Panc1 (cell line): Measurements from ENCODE around the gene TLDC2. TPM values are rescaled to one million over a fixed set of nuclear protein-coding genes. Genes with fewer than 3 reads are reported as not detected.
A peak's percentile ranks its signal among the peaks of the same experiment; 100 is the strongest.

Experiments used
- ATAC-seq: fragments of 200-7000 bp; cut with Tn5 transposase; 2 replicates; pipeline ENCODE4 v1.9.1; 2020; ENCODE audit warnings: mild to moderate bottlenecking, moderate library complexity
- BruUV-seq: library from RNA; stranded (reverse); fragments of 400-500 nt; replicated peaks from 2 replicates; lab custom pipeline; 2021; lab: Mats Ljungman, UMichigan
- CTCF ChIA-PET: fragments of 300-600 bp; sonication (Branson Sonifier 250); formaldehyde crosslinking; loops from one replicate; lab custom pipeline; 2022; ENCODE audit warnings: antibody characterized with exemption; lab: Charles Lee
- POLR2A ChIA-PET: fragments of 300-600 bp; sonication (Branson Sonifier 250); formaldehyde crosslinking; loops from one replicate; lab custom pipeline; 2022; ENCODE audit warnings: antibody characterized with exemption; lab: Charles Lee
- DNase-seq: peaks from one replicate; pipeline ENCODE4 v3.0.0-alpha.2; 2010; ENCODE audit warnings: low read depth, low spot score
- H3K27ac ChIP-seq: 2 replicates; pipeline ENCODE4 v1.5.1; 2011; ENCODE audit warnings: mild to moderate bottlenecking, low read length, inconsistent platforms
- H3K27me3 ChIP-seq: fragments of 200-500 bp; sonication (Bioruptor generic); 2 replicates; pipeline ENCODE4 v1.6.0; 2014; ENCODE audit warnings: low read length, inconsistent platforms; ENCODE audit not compliant: control insufficient read depth, insufficient read depth
- H3K36me3 ChIP-seq: fragments of 200-500 bp; sonication (Bioruptor generic); 2 replicates; pipeline ENCODE4 v1.5.1; 2014; ENCODE audit warnings: inconsistent platforms, mild to moderate bottlenecking, low read length, moderate library complexity; ENCODE audit not compliant: control insufficient read depth, insufficient read depth
- H3K4me1 ChIP-seq: 2 replicates; pipeline ENCODE4 v1.5.1; 2011; ENCODE audit warnings: inconsistent platforms, mild to moderate bottlenecking, low read length, moderate library complexity; ENCODE audit not compliant: control insufficient read depth, insufficient read depth
- H3K4me3 ChIP-seq, 2 experiments: 2 replicates each; pipeline ENCODE4 v1.5.1; 2011 to 2012; ENCODE audit warnings: low read depth in 2 of 2, low read length in 2 of 2, mild to moderate bottlenecking in 2 of 2, inconsistent platforms in 1 of 2, moderate library complexity in 1 of 2
- H3K9me3 ChIP-seq: fragments of 200-500 bp; sonication (Bioruptor generic); 2 replicates; pipeline ENCODE4 v1.5.1; 2014; ENCODE audit warnings: low read depth, mild to moderate bottlenecking, inconsistent platforms, low read length, moderate library complexity; ENCODE audit not compliant: control insufficient read depth, insufficient read depth
- CTCF ChIP-seq: fragments of 450-650 bp; IDR thresholded peaks from 2 replicates; pipeline ENCODE4 v1.5.1; 2017; ENCODE audit warnings: mild to moderate bottlenecking
- POLR2AphosphoS5 ChIP-seq: IDR thresholded peaks from 2 replicates; pipeline ENCODE4 v1.6.1; 2012; ENCODE audit warnings: mild to moderate bottlenecking, low read depth, low read length, moderate library complexity
- REST ChIP-seq, 2 experiments: IDR thresholded peaks; 2 replicates each; pipeline ENCODE4 v1.6.1; 2011 to 2012; ENCODE audit warnings: low read depth in 2 of 2, control low read depth in 1 of 2, low read length in 1 of 2, mild to moderate bottlenecking in 1 of 2, moderate library complexity in 1 of 2; ENCODE audit not compliant: insufficient read depth in 1 of 2
- SIN3A ChIP-seq: IDR thresholded peaks from 2 replicates; pipeline ENCODE4 v1.6.1; 2012; ENCODE audit warnings: low read depth, mild to moderate bottlenecking, low read length, moderate library complexity, borderline replicate concordance; ENCODE audit not compliant: insufficient read depth
- TCF7L2 ChIP-seq: IDR thresholded peaks from 2 replicates; pipeline ENCODE4 v1.6.1; 2011; ENCODE audit warnings: mild to moderate bottlenecking, low read depth, low read length, inconsistent platforms
- in situ Hi-C: cut with HindIII; loops from 2 replicates; pipeline ENCODE4 v1.10.0; 2016; ENCODE audit warnings: low sequenced_read_pairs, low pct_unique_long_range_greater_than_20kb
- intact Hi-C: fragments of 100-400 bp; cut with micrococcal nuclease; formaldehyde crosslinking; loops from one replicate; pipeline ENCODE4 v1.10.0; 2022; ENCODE audit not compliant: unreplicated experiment
- total RNA-seq: library from RNA; stranded (reverse); gene quantifications from one replicate; pipeline ENCODE4 v1.2.1, GENCODE V29; 2021; ENCODE audit not compliant: unreplicated experiment

The TLDC2 gene
- total RNA-seq, 1 experiment from 2014 or later, result not detected

DNA sequence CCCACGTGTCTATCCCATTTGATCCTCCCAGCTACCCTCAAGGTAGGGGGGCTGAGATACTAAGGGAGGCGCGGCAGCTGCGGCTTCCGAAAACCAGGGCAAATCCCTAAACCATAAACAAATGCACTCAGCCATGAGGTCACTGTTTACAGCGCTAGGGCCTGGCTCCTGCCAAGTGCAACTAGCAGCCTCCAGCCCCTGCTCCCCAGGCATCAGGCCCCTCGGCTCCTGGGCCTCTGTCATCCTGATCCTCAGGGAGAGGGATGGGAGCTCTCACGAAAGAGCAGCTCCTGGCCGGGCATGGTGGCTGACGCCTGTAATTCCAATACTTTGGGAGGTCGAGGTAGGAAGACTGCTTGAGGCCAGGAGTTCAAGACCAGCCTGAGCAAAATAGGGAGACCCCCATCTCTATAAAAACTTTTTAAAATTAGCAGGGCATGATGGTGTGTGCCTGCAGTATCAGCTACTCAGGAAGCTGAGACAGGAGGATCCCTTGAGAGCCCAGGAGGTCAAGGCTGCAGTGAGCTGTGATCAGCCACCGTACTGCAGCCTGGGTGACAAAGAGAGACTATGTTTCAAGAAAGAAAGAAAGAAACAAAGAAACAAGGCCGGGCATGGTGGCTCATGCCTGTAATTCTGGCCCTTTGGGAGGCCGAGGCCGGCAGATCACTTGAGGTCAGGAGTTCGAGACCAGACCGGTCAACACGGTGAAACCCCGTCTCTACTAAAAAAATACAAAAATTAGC, 42.5 kb upstream of the TLDC2 start:
- Histone ChIP-seq H3K9me3 (no peaks in the 10 kb centered on the region), H3K4me3 (no peak overlapping the region), H3K4me1 (peaks cover 19% of the 10 kb centered on the region), H3K36me3 (no peaks in the 10 kb centered on the region), H3K27me3 (no peaks in the 10 kb centered on the region), H3K27ac (no peak overlapping the region)
- CTCF ChIA-PET, result interaction anchor here (0.6 kb wide), 1 partner anchor 14 kb away, joined by 11 read pairs; no protein-coding TSS in a partner anchor
- ATAC-seq (no peak), DNase-seq (no peak)
- intact Hi-C loops (no loop called here), in situ Hi-C loops (no loop called here)
- no TSS peak for BruUV-seq
- POLR2A ChIA-PET, result no interaction called here
- TF ChIP-seq SIN3A, result no peak
- no peak for TF ChIP-seq CTCF
- no peak for TF ChIP-seq TCF7L2

DNA sequence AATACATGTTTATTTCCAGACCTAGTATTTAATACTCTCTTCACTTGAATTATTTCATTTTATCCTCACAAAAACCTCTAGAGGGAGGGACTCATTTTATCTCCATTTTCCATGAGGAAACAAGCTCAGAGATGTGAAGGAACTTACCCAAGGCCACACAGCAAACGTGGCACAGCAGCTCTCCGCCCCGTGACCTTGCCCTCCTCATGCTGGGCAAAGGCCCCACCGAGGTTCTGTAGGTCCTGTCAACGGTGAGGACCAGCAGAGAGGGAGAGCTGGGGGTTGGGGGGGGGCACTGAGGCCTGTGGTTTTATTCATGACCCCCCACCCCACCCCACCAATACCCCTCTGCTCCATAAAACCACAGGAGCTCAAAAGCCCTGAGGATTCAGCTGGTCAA, 40.9 kb upstream of the TLDC2 start:
- intact Hi-C loops (no loop called here), in situ Hi-C loops (no loop called here)
- POLR2A ChIA-PET, result interaction anchor here (0.6 to 0.7 kb wide), 2 partner anchors 9 to 37 kb away, joined by 5 to 8 read pairs; no protein-coding TSS in a partner anchor
- CTCF ChIA-PET, result interaction anchor here (0.6 to 1.5 kb wide), 6 partner anchors 11 to 84 kb away, joined by 3 to 8 read pairs (median 5); a partner anchor contains a TSS
- Histone ChIP-seq H3K4me1 (peaks cover 19% of the 10 kb centered on the region), H3K4me3 (peak overlapping the region in 1 of 2 experiments; percentile 45; a peak in 2 of 4 replicates), H3K9me3 (no peaks in the 10 kb centered on the region), H3K27me3 (no peaks in the 10 kb centered on the region), H3K27ac (peak overlapping the region; percentile 92), H3K36me3 (no peaks in the 10 kb centered on the region)
- ATAC-seq, result no peak
- no peak for TF ChIP-seq SIN3A
- no peak for TF ChIP-seq REST (IDR thresholded peaks at IDR 0.05; ENCODE audit: insufficient read depth in 1 of 2, low read depth in 2 of 2, low read length in 1 of 2)
- TF ChIP-seq POLR2AphosphoS5, result no peak
- no peak for DNase-seq
- no TSS peak for BruUV-seq
